ENCODE data around the gene GLIPR1L1. TPM values are rescaled to one million over a fixed set of nuclear protein-coding genes. Genes with fewer than 3 reads are reported as not detected.
A peak's percentile ranks its signal among the peaks of the same experiment; 100 is the strongest.
"Not testable (repeated sequence)": the region's sequence is repeated elsewhere in the genome, so short reads cannot be mapped to it uniquely, and the experiment has no call there.

GLIPR1L1 gene, protein sequence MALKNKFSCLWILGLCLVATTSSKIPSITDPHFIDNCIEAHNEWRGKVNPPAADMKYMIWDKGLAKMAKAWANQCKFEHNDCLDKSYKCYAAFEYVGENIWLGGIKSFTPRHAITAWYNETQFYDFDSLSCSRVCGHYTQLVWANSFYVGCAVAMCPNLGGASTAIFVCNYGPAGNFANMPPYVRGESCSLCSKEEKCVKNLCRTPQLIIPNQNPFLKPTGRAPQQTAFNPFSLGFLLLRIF
- not detected for polyA plus RNA-seq (2013, experiment 1 of 2; ENCODE audit: insufficient read length)
- polyA plus RNA-seq (2013, experiment 2 of 2; ENCODE audit: insufficient read length), result not detected

- DNase-seq, result peak; percentile 92
Observed at GRCh38 chr12:75334384-75335030, at the start of gene GLIPR1L1. GLIPR1L1 (plus strand) TSS chr12:75334670; CDS start chr12:75334729, 59 bp downstream.

GRCh38 chr12:75288860-75289259 is 45.6 kb upstream of the GLIPR1L1 start:
- no peak for DNase-seq

DNA sequence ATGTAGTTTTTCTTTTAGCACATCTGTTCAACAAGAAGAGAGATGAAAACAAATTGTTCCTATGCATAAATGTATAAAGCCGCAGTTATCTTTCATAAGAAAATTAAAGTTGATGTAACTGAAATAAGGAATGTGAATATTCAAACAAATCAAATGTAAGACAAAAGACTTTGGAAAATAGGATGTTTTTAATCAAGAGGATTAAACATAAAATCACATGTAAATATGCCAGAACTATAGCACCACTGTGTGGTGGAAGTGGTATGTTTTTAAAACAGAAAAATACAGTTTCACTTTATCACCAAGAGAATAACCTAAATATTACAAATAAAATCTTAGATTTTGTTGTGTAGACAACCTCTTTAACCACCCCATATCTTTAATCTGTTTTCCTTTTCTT is 44.7 kb upstream of the GLIPR1L1 start:
- DNase-seq, result peak; percentile 15

DNA sequence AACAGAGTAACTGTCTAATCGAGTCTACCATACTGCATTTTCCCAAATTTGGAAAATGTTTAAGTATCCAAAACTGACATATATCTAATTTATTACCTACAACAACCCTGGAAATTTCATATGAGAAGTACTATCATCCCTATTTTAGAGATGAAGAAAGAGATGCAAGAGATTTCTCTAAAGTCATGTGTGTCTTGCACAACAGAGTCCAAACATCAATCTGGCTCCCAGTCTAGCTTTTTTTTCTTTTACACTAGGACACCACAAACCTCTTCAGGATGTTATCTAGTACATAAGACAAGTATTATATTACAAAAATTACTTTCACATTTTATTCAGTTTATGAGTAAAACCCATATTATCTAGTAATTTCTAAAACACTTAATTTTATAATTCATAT is 43.5 kb upstream of the GLIPR1L1 start:
- DNase-seq, result no peak

DNA sequence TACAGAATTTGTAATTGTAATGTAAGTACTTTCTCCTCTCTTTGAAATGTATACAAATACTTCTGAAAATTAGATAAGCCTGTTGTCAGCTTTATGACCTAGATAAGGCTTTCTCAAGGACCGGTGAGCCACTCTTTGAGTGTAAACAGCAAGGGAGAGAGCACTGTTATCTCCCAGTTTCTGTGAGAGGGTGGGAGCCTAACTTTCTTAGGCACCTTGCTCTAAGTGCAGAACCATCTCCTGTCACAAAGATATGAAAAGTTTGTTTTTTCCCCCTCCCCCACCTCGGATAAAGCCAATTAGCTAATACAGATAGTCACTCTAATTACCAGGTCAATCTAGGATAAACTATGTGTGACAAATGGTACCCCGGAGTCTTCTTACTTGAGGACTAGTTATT is 40.1 kb upstream of the GLIPR1L1 start:
- DNase-seq, result no peak

DNA sequence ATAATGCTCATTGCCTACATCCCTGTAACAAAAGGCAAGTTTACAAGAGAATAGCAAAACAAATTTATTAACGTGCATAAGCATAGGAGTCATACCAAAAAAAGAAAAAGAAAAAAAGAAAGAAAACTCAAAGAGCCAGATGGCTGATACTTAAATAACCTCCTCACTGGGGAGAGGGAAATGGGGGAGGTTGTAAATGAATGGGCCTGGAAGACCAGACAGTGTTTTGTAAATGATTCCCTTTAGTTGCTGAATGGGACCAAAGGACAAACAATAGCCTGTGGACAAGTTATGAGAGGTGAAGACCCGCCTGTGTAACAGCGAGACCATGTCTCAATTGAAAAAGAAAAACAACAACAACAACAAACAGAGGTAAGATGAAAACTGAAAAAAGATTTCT is 39.7 kb upstream of the GLIPR1L1 start:
- DNase-seq, result no peak

DNA sequence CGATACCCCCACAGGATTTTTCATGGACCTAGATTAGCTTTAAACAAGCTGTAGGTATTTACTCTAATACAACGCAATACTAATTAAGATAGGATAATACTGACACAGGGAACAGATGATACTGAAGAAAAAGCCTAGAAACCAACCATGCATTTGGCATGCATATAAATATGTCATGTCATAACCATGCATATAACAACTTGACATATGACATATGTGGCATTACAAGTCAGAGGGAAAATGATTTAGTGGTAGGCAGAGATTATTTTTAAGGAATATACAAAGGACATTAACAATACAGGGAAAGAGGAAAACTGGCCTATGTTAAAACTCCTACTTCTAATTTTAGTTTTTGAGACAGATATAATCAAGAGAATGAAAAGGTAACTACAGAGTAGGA is 32.2 kb upstream of the GLIPR1L1 start:
- DNase-seq, result no peak

GRCh38 chr12:75302781-75303180 is 31.7 kb upstream of the GLIPR1L1 start:
- DNase-seq, result no peak

DNA sequence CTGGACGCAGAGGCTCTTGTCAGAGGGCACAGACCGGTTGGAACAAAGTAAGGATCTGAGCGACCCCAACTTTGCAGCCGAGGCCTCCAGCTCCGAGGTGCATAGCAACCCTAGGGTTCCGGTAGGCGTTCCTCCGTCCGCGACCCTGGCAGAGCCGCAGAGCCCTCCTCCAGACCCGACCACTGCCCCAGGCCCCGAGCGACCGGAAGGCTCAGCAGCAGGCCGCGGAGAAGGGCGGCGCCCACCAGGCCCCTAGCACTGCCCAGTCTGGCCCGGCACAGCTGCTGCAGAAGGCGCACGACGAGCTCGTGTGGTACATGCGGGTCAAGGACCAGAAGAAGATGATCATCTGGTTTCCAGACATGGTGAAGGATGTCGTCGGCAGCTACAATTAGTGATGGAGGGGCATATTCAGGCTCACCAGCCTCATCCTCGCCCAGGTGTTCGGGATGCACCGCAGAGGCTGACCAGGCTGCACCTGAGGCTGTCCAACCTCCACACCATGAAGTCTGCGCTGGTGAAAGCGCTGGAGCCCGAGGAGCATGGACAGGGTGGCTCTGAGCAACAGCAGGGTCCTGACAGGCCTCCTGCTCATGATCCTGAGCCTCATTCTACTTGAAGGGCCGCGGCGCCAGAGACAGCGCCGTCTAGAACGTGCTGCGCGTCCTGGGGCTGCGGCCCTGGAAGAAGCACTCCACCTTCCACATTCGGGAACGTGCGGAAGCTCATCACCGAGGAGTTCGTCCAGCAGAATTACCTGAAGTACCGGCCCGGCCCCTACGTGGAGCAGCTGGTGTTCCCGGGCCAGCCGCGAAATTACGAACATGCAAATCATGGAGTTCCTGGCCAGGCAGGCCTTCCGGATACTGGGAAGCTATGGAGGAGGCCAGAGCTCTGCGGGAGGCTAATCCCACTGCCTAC is 28.8 kb upstream of the GLIPR1L1 start:
- DNase-seq, result no peak

GRCh38 chr12:75308279-75308678 is 26.2 kb upstream of the GLIPR1L1 start:
- DNase-seq, result no peak

GRCh38 chr12:75311369-75311768 is 23.1 kb upstream of the GLIPR1L1 start:
- no peak for DNase-seq

- DNase-seq, result peak; percentile 84
Observed at GRCh38 chr12:75315518-75315917, 19.0 kb upstream of the GLIPR1L1 start.

DNA sequence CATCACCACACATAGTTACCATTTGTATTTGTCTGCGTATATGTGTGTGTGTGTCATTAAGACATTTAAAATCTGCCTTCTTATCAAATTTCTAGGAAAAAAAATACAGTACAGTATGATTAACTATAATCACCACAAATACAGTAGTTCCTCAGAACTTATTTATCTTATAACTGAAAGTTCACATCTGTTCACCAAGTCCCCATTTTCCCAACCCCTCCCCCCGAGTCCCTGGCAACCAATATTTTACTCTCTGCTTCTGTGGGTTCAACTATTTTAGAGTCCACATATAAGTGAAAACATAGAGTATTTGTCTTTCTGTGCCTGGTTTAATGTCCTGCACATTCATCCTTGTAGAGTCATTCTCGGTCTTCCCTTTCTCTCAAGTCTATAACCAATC is 16.7 kb upstream of the GLIPR1L1 start:
- DNase-seq, result no peak

DNA sequence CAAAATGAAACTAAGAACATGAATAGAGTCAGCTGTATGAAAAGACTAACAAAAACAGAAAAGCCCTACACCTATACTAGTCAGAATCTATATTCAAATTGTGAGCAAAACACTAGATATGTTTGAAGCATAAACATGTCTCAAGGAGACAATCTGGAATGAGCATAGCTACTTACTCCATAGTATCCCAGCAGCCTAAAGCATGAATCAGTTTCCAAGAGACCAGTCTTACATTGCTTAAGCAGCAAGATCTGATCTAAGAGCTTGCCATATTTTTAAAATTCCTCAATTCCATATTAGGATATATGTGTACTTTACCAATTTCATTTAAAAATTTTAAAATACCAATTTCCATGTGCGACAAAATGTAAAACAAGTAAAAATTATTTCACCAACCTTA is 12.0 kb upstream of the GLIPR1L1 start:
- peak; percentile 71 for DNase-seq

DNA sequence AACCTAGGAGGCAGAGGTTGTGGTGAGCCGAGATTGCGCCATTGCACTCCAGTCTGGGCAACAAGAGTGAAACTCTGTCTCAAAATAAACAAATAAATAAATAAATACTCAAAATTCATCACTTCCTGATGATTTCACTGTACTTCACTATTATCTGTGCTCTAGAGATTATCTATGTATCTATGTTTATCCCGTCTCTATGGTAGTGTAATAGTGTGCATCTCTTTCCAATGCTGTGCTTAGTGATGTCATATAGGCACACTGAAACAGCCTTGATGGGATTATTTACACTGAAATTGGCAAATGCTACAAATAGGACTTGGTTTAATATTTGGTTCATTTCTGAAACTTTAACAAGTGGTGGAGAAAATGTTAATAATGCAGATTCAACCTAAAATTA is 10.8 kb upstream of the GLIPR1L1 start:
- no peak for DNase-seq

- no peak for DNase-seq
Observed at GRCh38 chr12:75327642-75328041, 6.8 kb upstream of the GLIPR1L1 start.

DNA sequence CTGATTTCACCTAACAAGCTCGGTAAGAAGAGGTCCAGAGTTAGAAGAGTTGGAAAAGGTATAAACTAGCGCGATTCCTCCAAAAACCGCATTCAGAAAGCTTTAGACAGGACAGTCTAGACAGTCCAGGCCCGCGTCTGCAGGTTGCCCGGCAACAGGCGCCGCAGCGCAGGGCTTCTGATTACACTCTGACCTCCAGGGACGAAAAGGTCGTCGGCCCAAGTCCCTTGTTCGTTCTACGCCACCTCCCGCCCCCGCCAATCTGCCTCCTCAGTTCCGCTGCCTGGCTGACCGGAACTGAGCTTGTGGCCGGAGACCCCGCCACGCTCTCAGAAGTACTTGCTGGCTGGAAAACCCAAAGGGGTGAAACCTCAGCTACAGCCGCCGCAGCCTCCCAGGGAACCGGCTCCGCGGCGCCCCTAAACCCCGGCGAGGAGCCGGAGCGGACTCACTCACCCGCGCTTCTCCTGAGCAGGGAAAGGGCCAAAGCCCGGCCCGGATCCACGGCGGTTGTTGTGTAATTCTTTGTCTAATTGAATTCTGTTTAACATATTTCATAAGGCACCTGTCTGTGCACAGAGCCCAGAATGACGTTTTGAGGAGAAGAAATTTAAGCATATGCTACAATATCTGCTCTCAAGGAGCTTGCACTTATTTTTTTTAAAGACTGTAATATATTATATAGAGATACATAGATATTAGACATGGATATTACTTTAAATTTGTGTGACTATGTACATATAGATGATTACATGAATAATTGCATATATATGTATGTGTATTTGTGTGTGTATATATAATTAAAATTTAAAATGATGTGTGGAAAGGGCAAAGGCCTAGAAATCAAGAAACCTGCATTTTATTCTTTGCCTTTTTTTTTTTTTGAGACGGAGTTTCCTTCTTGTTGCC is 4.3 kb upstream of the GLIPR1L1 start, which contains the start of gene CAPS2:
Gene CAPS2, minus strand, starts transcription at position 407 of the 909 bp plus-strand sequence. CDS start 3,826 bp downstream, outside the sequence.
- peak; percentile 84 for DNase-seq

DNA sequence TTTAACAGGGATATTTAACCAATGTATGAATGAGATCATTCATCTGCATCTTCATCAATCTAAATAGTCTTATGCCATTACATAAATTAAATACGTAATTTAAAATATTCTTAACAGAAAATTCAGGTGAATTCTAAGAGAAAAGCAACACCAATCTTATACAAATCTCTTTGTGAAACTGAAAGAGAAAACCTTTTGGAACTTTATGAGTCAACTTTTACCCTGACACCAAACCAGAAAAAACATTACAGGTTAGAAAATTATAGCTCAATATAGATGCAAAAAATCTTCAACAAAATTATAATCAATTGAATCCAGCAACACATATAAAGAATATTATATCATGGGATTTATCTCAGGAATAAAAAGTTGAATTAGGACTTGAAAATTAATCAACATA is 3.4 kb downstream of the GLIPR1L1 start:
- DNase-seq, result no peak

DNA sequence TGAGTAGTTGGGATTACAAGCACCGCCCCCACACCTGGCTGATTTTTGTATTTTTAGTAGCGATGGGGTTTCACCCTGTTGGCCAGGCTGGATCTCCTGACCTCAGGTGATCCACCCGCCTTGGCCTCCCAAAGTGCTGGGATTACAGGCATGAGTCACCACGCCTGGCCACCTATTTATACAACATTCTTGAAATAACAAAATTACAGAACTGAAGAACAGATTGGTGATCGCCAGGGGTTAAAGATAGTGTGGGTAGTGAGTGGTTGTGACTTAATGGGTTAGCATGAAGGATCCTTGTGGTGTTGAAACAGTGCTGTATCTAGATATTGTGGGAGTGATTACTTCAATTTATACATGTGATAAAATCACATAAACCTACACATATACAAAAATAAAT is 7.4 kb downstream of the GLIPR1L1 start:
- no peak for DNase-seq

GRCh38 chr12:75345531-75345930 is 11.1 kb downstream of the GLIPR1L1 start:
- no peak for DNase-seq

GRCh38 chr12:75346215-75346614 is 11.7 kb downstream of the GLIPR1L1 start:
- not testable (repeated sequence) for DNase-seq

- no peak for DNase-seq
Observed at GRCh38 chr12:75349946-75350345, 15.5 kb downstream of the GLIPR1L1 start.

Data from fibroblast of skin of scalp (primary cell).